ENCODE data around the gene PRRX2. TPM values are rescaled to one million over a fixed set of nuclear protein-coding genes. Genes with fewer than 3 reads are reported as not detected.
"Not testable (repeated sequence)": the region's sequence is repeated elsewhere in the genome, so short reads cannot be mapped to it uniquely, and the experiment has no call there.

The PRRX2 gene
- total and polyA plus RNA-seq, 9 of the 15 experiments (the other 6 are each of a cell fraction or from before 2014, with no cell fraction given), result 0.21 TPM; not detected in 8

DNA sequence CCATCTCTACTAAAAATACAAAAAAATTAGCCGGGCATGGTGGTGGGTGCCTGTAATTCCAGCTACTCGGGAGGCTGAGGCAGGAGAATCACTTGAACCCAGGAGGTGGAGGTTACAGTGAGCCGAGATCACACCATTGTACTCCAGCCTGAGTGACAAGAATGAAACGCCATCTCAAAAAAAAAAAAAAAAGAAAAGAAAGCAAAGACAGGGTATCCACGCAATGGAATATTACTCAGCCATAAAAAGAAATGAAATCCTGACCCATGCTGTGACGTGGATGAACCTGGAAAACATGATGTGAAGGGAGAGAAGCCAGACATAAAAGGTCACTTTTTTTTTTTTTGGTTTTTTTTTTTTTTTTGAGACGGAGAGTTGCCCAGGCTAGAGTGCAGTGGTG lies 95.3 kb downstream of the PRRX2 start:
- H2AFZ ChIP-seq (ENCODE audit: low read depth, low read length); H3K27me3 ChIP-seq (ENCODE audit: control insufficient read depth in 2 of 2, insufficient read depth in 2 of 2, low read length in 2 of 2); DNase-seq (ENCODE audit: extremely low read depth in 1 of 4, low spot score in 3 of 4); H4K20me1 ChIP-seq (replicated peaks; ENCODE audit: control insufficient read depth, insufficient read depth, low read length); H3K79me2 ChIP-seq (ENCODE audit: control insufficient read depth, insufficient read depth, low read length); H3K27ac ChIP-seq (ENCODE audit: extremely low read depth, low read depth, low read length); CTCF ChIA-PET (ENCODE audit: low intra/inter-chr PET ratio); H3K4me2 ChIP-seq (ENCODE audit: insufficient read depth, low read length); H3K36me3 ChIP-seq (ENCODE audit: control insufficient read depth, insufficient read depth, low read length); H3K9me1 ChIP-seq (ENCODE audit: control insufficient read depth, insufficient read depth, low read length); H3K4me3 ChIP-seq; ATAC-seq; FAIRE-seq; in situ Hi-C loops (cut with MboI); H3K9me3 ChIP-seq (replicated peaks; ENCODE audit: control insufficient read depth, insufficient read depth, low read depth, low read length); H3K9ac ChIP-seq (ENCODE audit: insufficient read depth in 1 of 2, low read depth in 2 of 2, low read length in 2 of 2); BruUV-seq (replicated peaks); intact Hi-C loops (cut with micrococcal nuclease): not testable (repeated sequence)
- TF ChIP-seq TRIM24 (IDR thresholded peaks at IDR 0.05), result 0 out of 4 replicates have a peak, but pooled peaks of 1 of the 2 experiments have one; percentile 18
- TF ChIP-seq, protein P1, sequence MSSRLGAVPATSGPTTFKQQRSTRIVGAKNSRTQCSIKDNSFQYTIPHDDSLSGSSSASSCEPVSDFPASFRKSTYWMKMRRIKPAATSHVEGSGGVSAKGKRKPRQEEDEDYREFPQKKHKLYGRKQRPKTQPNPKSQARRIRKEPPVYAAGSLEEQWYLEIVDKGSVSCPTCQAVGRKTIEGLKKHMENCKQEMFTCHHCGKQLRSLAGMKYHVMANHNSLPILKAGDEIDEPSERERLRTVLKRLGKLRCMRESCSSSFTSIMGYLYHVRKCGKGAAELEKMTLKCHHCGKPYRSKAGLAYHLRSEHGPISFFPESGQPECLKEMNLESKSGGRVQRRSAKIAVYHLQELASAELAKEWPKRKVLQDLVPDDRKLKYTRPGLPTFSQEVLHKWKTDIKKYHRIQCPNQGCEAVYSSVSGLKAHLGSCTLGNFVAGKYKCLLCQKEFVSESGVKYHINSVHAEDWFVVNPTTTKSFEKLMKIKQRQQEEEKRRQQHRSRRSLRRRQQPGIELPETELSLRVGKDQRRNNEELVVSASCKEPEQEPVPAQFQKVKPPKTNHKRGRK (tag; IDR thresholded peaks at IDR 0.05), result peak; percentile 62; the same call in 1 of the 2 replicates
- 59% methylated on average over 5 of the region's 7 CpGs for WGBS (ENCODE audit: insufficient coverage, low coverage, missing lambda C conversion rate)
- peaks cover 23 to 26% of the 10 kb centered on the region in 2 experiments for H3K4me1 ChIP-seq (replicated peaks in 1 of 2; ENCODE audit: control insufficient read depth in 2 of 2, insufficient read depth in 2 of 2, low read length in 2 of 2)
- POLR2A ChIA-PET, result interaction anchor here (0.6 to 1.5 kb wide), 2 partner anchors 26 to 1483 kb away, joined by 3 to 4 read pairs; no protein-coding TSS in a partner anchor

DNA sequence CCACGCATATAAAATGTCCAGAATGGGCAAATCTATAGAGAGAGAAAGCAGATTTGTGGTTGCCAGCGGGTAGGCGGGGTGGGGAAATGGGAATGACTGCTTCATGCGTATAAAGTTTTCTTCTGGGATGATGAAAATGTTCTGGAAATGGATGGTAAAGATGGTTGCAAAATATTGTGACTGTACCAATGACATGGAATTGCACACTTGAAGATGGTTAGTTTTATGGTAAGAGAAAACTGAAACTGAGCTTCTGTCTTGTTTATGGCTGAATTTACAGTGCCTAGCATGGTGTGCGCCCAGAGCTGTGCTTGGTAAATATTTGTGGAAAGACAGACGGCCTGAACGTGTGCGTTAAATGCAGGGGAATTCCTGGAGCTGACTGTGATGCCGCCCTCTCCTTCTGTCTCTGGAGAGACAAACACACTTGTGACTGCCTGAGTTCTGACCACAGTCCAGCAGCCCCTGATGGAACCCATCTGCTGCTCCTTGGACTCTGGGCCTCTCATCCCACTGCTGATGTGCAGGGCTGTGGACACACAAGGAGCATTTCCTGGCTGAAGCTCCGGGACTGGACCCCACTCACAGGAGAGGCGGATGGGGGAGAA lies 96.0 kb downstream of the PRRX2 start:
- intact Hi-C loops (cut with micrococcal nuclease), result no loop called here
- FAIRE-seq (no peak), ATAC-seq (no peak), DNase-seq (ENCODE audit: extremely low read depth in 1 of 4, low spot score in 3 of 4) (no peak)
- Histone ChIP-seq H3K36me3 (ENCODE audit: control insufficient read depth, insufficient read depth, low read length) (no peaks in the 10 kb centered on the region), H3K9me1 (ENCODE audit: control insufficient read depth, insufficient read depth, low read length) (no peaks in the 10 kb centered on the region), H3K4me3 (no peak overlapping the region), H3K27me3 (ENCODE audit: control insufficient read depth in 2 of 2, insufficient read depth in 2 of 2, low read length in 2 of 2) (peaks cover 0 to under 1% of the 10 kb centered on the region in 2 experiments; a peak in 1 of 5 replicates), H3K4me1 (replicated peaks in 1 of 2; ENCODE audit: control insufficient read depth in 2 of 2, insufficient read depth in 2 of 2, low read length in 2 of 2) (peaks cover 23 to 26% of the 10 kb centered on the region in 2 experiments), H4K20me1 (replicated peaks; ENCODE audit: control insufficient read depth, insufficient read depth, low read length) (0 out of 2 replicates have a peak, but pooled peaks cover 5% of the 10 kb centered on the region), H2AFZ (ENCODE audit: low read depth, low read length) (no peak overlapping the region), H3K4me2 (ENCODE audit: insufficient read depth, low read length) (no peak overlapping the region; the same call in 1 of the 2 replicates), H3K79me2 (ENCODE audit: control insufficient read depth, insufficient read depth, low read length) (no peaks in the 10 kb centered on the region), H3K9ac (ENCODE audit: insufficient read depth in 1 of 2, low read depth in 2 of 2, low read length in 2 of 2) (peak overlapping the region in 1 of 2 experiments; percentile 40; a peak in 2 of 4 replicates), H3K27ac (ENCODE audit: extremely low read depth, low read depth, low read length) (no peak overlapping the region), H3K9me3 (replicated peaks; ENCODE audit: control insufficient read depth, insufficient read depth, low read depth, low read length) (no peaks in the 10 kb centered on the region)
- TF ChIP-seq, protein P2, sequence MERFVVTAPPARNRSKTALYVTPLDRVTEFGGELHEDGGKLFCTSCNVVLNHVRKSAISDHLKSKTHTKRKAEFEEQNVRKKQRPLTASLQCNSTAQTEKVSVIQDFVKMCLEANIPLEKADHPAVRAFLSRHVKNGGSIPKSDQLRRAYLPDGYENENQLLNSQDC (CRISPR knock-in tag; IDR thresholded peaks at IDR 0.05), result no peak
- TF ChIP-seq FOXK2 (conservative IDR thresholded peaks at IDR 0.05 in 1 of 2, IDR thresholded peaks at IDR 0.05 in 1 of 2; ENCODE audit: low read depth in 2 of 2), result no peak
- TF ChIP-seq, protein P3, sequence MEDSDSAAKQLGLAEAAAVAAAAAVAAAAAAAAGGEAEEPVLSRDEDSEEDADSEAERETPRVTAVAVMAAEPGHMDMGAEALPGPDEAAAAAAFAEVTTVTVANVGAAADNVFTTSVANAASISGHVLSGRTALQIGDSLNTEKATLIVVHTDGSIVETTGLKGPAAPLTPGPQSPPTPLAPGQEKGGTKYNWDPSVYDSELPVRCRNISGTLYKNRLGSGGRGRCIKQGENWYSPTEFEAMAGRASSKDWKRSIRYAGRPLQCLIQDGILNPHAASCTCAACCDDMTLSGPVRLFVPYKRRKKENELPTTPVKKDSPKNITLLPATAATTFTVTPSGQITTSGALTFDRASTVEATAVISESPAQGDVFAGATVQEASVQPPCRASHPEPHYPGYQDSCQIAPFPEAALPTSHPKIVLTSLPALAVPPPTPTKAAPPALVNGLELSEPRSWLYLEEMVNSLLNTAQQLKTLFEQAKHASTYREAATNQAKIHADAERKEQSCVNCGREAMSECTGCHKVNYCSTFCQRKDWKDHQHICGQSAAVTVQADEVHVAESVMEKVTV (CRISPR knock-in tag; IDR thresholded peaks at IDR 0.05), result no peak
- no peak for TF ChIP-seq TAF7 (tag; IDR thresholded peaks at IDR 0.05)
- TF ChIP-seq, protein P4, sequence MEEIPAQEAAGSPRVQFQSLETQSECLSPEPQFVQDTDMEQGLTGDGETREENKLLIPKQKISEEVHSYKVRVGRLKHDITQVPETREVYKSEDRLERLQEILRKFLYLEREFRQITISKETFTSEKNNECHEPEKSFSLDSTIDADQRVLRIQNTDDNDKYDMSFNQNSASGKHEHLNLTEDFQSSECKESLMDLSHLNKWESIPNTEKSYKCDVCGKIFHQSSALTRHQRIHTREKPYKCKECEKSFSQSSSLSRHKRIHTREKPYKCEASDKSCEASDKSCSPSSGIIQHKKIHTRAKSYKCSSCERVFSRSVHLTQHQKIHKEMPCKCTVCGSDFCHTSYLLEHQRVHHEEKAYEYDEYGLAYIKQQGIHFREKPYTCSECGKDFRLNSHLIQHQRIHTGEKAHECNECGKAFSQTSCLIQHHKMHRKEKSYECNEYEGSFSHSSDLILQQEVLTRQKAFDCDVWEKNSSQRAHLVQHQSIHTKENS (CRISPR knock-in tag; IDR thresholded peaks at IDR 0.05), result no peak
- POLR2A ChIA-PET, result interaction anchor here (0.5 to 1.5 kb wide), 5 partner anchors 11 to 1483 kb away, joined by 3 to 4 read pairs (median 3); no protein-coding TSS in a partner anchor
- no TSS peak for BruUV-seq (replicated peaks)
- CTCF ChIA-PET (ENCODE audit: low intra/inter-chr PET ratio), result no interaction called here
- in situ Hi-C loops (cut with MboI), result no loop called here
- 58% methylated on average over 11 of the region's 11 CpGs for WGBS (ENCODE audit: insufficient coverage, low coverage, missing lambda C conversion rate)

Measured in K562 (cell line).